NOMO-1 treated with dmso at 0.1 percent for 144 hours (cell line): Measurements from ENCODE around the gene GNG7.
"Not testable (repeated sequence)": the region's sequence is repeated elsewhere in the genome, so short reads cannot be mapped to it uniquely, and the experiment has no call there.

Experiments used
- DNase-seq: peaks from one replicate; lab custom pipeline; 2025; ENCODE audit not compliant: unreplicated experiment; lab: John Stamatoyannopoulos, UW

GNG7 gene

GRCh38 chr19:2579678-2580280, 122.7 kb downstream of the GNG7 start:
- DNase-seq: no peak

DNA sequence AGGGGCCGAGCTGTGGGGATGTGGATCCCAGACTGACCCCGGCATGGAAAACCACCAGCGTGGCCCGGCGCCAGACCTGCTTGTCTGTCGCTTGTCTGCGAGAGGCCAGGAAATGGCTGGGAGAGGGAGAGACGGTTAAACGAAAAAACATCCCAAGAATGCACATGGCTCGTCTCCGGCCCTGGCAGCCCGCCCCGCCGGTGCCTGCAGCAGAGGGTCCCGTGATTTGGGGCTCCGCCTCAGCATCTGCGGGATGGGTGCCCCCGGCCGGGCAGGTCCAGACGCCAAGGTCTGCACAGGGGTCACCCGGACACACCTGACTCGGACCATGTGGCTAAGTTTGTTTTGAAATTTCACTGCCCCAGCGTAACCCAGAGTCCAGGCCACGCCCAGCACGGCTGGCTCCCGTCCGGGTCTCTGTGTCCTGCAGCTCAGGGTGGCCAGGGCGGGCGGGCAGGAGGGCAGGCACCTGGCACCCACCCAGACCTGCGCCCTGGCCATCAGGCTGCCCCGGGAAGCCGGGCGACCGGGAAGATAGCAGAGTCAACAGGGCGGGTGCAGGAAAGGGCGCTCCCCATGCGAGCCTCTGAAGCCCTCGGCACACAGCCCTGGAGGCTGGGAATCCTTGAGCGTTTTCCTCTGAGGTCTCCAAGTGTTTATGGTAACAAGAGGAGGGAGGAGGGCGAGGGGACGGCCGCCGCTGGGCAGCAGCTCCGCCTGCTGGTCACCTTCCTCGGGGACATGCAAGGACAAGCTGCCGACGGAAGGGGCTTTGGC, 123.4 kb downstream of the GNG7 start:
- DNase-seq: peak; percentile 47

DNA sequence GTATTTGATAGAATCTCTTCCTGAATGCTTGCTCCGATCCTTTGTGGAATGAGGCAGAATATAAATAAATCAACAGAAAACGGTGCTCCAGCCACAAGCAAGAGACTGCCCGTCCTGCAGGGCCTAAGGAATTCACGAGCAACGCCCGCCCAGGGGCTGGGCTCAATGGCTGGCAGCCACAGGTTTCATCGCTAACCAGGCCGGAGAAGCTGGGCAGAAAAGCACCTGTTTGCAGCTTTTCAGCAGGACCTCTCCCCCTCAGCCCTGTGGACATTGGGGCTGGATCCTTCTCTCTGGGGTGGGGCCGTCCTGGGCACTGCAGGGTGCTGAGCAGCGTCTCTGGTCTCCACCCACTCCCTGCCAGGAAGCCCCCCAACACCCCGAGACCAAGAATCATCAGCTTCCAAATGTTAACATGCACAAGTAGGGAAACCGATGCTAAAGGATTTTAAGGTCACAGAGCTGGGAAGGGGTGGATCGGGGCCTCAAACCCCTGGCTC, 124.1 kb downstream of the GNG7 start:
- DNase-seq: no peak

DNA sequence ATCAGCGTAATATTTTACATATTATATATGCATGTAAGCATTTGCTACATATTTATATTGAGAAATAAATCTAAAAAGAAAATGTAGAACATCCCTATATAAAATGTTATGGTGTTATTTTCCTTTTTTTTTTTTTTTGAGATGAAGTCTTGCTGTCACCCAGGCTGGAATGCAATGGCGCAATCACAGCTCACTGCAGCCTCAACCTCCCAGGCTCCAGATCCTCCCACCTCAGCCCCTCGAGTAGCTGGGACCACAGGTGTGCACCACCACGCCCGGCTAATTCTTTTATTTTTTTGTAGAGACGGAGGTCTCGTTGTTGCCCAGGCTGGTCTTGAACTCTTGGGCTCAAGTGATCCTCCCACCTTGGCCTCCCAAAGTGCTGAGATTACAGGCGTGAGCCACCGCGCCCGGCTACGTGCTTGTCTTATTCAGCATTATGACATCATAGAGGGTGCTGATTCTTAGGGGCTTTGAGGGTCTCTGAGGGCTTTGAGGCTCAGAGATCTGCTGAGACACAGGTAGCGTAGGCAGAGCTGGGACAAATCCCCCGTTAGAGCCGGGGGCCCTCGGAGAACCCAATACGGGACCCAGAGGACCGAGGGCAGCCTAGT, 124.7 kb downstream of the GNG7 start:
- DNase-seq: no peak

DNA sequence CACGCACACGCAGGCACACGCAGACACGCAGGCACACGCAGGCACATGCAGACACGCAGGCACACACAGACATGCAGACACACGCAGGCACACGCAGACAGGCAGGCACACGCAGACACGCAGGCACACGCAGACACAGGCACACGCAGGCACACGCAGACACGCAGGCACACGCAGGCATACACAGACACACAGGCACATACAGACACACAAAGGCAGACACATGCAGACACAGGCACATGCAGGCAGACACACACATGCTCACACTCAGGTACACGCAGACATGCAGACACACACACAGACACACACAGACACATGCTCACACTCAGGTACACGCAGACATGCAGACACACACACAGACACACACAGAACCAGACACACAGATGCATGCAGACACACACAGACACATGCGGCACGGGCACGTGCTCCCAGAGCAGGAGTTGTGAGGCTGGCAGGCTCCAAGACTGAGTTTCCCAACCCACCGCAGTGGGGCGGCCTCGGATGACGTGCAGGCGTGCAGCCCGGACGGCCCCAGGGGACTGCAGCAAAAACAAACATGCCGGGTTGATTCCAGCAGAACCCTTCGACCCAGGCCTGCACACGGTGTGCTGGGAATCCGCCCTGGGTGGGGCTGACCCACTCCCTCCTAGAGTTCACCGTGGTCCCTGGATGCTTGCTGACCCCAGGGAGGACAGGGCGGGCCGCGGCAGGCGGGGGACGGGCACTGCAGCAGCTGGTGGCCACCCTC, 126.6 kb downstream of the GNG7 start:
- DNase-seq: no peak

- DNase-seq: no peak
Measured at GRCh38 chr19:2574971-2575630, 127.4 kb downstream of the GNG7 start.

GRCh38 chr19:2574478-2574931, 128.0 kb downstream of the GNG7 start:
- no peak for DNase-seq

DNA sequence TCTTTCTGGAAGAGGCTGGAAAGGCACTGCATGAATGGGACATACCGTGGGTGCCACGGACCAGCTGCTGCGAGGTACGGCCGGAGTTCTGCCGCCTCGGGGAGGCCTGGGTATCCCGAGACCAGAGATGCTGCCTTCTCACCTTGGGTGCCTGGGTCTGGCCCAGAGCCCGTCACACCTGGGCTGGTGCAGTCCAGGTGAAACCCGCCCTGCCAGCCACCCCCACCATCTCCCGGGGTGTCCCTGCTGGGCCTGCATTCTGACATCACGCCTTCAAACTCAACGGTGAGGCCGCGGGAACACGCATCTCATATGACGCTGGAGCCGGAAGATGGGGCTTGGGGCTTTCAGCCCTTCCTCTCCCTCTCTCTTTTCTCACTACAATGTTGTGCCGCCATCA, 128.6 kb downstream of the GNG7 start:
- DNase-seq: no peak

GRCh38 chr19:2572152-2572551, 130.3 kb downstream of the GNG7 start:
- not testable (repeated sequence) for DNase-seq

DNA sequence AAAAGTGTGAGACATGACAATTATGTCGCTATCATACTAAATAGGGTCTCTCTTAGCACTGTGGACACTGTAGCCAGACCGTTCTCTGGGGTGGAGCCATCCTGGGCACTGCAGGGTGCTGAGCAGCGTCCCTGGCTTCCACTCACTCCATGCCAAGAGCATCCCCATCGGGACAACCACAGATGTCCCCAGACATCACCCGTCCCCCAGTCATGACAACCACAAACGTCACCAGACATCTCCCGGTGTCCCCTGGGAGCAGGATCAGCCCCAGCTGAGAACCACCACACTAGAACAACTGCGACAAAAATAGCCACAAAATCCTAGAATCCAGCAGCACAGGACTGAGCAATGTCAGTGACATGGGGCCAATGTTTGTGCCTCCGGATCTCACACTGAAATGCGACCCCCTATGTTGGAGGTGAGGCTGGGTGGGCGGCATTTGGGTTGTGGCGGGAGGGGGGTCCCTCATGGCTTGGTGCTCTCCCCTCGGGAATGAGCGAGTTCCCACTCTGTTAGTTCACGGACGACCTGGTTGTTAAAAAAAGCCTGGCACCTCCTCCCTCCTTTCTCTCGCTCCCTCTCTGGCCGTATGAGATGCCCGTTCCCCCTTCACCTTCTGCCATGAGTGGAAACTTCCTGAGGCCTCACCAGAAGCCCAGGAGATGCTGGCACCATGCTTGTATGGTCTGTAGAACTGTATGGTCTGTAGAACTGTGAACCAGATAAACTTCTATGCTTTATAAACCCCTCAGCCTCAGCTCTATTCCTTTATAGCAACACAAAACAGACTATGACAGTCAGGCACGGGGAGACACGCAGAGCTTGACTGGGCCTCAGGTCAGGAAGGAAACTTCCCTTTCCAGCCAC, 132.7 kb downstream of the GNG7 start:
- DNase-seq: no peak

DNA sequence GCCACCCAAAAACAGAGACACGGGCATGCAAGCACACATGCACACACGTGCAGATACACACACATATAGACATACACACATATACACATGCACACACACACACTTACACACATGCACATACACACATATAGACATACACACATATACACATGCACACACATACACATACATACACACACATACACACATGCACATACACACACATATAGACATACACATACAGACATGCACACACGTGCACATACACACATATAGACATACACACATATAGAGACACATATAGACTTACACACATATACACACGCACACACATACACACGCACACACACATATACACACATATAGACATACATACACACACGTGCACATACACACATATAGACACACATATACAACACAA, 134.5 kb downstream of the GNG7 start:
- DNase-seq: no peak

GRCh38 chr19:2567580-2567979, 134.9 kb downstream of the GNG7 start:
- no peak for DNase-seq

DNA sequence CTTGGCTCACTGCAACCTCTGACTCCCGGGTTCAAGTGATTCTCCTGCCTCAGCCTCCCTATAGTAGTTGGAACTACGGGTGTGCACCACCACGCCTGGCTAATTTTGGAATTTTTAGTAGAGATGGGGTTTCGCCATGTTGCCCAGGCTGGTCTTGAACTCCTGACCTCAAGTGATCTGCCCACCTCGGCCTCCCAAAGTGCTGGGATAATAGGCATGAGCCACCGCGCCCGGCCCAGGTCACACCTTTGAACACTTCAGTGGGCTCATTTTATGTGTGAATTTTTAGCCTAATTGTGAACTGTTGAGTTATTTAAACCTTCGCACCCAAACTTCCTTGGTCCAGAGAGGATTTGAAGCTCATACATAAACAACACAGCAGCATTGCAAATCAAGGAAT, 138.9 kb downstream of the GNG7 start:
- not testable (repeated sequence) for DNase-seq

- DNase-seq: no peak
Measured at GRCh38 chr19:2561895-2562294, 140.6 kb downstream of the GNG7 start.

DNA sequence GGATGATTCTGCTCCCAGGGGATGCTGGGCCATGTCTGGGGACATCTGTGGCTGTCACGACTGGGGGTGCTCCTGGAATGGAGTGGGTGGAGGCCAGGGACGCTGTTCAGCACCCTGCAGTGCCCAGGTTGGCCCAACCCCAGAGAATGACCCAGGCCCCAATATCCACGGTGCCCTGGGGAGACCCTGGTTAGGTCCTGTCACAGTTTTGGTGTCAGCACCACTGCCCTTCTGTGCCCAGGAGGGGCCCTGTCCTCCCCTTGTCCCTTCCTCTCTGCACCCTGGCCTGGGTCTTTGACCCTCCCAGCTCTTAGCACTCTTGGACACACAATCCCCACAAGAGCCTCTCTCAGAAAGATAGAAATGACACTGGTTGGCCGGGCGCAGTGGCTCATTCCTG, 141.3 kb downstream of the GNG7 start:
- DNase-seq: no peak

- DNase-seq: no peak
Measured at GRCh38 chr19:2560369-2560768, 142.1 kb downstream of the GNG7 start.

- DNase-seq: no peak
Measured at GRCh38 chr19:2558543-2558942, 144.0 kb downstream of the GNG7 start.

- not testable (repeated sequence) for DNase-seq
Measured at GRCh38 chr19:2558131-2558530, 144.4 kb downstream of the GNG7 start.

DNA sequence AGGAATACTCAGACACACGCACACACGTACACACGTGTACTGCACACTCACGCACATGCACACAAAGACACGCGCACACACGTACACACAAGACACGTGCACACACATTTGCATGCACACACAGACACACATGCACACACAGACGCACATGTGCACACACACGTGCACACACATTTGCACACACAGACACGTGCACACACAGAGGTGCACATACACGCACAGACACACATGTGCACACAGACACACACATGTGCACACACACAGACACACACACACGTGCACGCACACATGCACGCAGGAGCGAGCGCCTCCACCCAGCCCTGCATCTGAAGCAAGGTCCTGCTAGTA, 145.4 kb downstream of the GNG7 start:
- no peak for DNase-seq
